NCI-H2227 treated with DMSO at 0.1 percent for 48 hours (cell line): ENCODE results near the gene ASMTL.
"Not testable (repeated sequence)": the region's sequence is repeated elsewhere in the genome, so short reads cannot be mapped to it uniquely, and the experiment has no call there.

Experiments
- DNase-seq: peaks from one replicate; lab custom pipeline; 2025; lab: John Stamatoyannopoulos, UW

Gene ASMTL

DNA sequence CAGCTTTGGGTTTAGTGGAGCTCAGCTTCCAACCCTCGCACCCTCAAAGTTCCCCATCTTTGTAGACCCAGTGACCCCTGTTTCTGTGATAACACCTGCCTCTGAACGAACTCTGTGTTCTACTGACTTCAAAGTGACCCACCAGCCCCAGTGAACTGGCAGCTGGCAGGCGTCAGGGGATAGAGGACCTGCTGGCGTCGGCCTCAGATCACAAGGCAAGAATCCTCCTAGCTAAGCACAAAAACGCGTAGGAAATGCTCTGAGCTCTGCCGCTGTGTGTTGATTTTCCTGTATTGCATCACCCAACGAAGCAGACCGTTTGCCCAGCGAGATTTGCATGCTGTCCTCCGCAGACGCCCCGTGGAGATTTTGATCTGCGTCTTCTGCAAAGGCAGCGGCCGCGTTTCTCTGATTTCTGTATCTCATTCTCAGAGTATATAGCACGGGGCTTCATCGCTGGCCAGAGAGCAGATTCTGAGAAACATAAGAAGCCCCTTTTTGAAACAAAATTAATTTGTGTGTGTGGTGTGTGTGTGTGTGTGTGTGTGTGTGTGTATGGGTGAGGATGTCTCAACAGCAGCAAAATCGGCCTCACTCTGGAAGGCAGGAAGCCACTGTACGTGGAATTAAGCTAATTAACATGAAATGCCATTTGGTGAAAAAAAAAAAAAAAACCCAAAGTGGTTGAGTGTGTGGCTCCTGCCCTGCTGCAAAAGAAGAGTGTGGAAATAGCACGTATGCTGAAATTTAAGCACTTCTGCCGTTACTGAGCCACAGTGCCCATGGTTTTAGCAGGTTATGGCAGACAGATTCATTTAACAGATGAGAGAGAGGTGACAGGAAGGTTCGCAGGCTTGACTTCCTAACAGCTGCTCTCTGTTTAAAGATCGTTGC, 29.2 kb upstream of the ASMTL start:
- no peak for DNase-seq

DNA sequence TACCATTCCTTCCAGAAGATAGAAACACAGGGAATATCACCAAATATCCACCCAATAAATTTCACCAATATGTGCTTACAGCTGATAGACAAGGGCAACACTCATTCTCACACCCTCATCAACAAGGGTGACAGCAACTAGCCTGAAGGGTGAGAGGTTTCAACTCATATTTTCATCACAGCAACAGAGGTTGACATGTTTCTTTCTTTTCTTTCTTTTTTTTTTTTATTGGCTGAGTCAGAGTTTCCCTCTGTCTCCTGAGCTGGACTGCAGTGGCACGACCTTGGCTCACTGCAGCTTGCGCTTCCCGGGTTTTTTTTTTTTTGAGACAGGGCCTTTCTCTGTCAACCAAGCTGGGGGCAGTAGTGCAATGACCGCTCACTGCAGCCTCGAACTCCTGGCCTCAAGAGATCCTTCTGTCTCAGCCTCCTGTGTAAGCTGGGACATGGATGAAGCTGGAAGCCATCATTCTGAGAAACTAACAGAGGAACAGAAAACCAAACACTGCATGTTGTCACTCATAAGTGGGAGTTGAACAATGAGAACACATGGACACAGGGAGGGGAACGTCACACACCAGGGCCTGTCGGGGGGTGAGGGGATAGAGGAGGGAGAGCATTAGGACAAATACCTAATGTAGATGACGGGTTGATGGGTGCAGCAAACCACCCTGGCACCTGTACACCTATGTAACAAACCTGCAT, 27.5 kb upstream of the ASMTL start:
- no peak for DNase-seq

DNA sequence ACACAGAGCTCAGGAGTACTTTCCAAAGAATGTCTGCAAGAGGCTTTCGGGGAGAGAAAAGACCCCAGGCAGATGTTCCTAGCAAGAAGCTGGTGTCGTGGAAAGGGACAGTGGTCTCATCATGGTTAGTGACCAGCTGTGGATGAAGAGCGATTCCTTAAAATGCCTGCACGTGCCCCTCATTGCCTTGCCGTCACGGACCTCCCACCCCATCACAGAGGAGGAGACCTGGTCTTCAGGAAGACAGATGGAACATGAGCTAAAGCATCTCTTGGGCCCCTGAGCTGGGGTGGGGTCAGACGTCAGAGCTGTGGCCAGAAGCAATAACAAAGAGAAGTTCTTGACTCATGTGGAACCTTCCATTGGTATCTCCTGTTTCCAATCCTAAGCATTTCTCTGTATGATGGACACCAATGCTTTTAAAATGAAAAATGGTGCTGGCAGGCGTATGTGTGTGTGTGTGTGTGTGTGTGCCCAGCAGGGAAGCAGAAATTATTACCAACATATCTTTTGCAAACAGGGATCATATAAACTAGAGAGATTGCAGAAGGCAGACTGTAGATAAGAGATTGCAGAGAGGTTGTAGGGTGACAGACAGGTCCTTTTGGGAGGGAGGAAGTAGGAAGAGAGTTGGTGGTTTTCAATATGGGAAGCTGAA, 25.2 kb upstream of the ASMTL start:
- DNase-seq = no peak

DNA sequence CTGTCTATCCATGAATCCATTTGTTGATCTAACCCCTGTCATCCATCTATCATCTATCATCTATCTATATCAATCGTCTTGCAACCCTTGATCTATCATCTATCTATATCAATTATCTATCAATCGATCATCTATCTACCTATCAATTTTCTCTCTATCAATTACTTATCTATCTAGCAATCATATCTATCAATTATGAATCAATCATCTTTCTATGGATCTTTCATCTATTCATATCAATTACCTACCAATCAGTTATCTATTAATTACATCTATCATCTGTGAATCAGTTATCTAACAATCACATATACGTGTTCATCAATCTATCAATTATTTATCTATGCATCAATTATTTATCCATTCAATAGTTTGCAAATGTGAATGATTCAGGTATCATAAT, 24.5 kb upstream of the ASMTL start:
- no peak for DNase-seq

DNA sequence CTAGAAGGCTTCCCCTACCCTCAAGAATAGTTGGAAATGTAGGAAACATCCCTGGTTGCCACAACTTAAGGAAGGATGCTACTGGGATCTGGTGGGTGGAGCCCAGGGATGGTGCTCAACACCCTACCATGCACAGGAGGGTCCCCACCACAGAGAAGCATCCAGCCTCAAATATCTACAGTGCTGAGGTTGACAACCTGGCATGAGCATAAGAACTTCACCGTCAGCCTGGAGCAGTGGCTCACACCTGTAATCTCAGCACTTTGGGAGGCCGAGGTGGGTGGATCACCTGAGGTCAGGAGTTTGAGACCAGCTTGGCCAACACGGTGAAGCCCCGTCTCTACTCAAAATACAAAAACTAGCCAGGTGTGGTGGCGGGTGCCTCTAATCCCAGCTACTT, 24.0 kb upstream of the ASMTL start:
- DNase-seq = no peak

DNA sequence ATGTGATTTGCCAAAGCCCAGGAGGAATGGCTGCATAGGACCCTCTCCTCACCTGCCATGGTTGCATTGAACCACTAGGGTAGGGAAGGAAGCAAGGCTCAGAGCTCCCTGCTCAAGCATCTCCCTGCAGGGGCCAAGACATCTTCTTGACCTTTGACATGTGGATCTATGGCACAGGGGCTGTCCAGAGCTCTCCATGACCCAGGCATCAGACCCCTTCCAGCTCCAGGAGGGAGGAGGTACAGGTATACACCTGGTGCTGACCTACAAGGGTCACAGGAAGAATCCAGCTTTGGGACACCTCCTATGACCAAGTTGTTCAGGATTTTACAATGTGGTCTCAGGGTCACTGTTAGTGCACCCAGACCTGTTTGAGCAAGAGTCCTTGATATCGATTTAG, 23.2 kb upstream of the ASMTL start:
- DNase-seq = no peak

DNA sequence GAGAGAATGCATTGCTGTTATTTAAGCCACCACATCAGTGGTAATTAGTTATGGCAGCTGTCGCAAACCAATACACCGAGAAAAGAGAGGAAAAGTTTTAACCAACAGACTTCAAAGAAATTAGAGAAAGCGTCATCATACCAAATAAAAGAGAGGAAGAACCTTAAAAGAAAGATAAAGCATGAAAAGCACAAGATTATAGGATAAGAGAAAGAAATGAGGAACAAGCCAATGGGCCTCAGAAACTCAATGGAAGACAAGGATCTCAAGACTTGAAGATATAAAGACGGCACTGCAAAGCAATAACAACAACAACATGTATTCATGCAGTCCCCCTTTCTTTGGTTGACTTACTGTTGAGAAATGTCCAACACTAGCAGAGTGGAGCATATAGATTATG, 22.8 kb upstream of the ASMTL start:
- DNase-seq = no peak

DNA sequence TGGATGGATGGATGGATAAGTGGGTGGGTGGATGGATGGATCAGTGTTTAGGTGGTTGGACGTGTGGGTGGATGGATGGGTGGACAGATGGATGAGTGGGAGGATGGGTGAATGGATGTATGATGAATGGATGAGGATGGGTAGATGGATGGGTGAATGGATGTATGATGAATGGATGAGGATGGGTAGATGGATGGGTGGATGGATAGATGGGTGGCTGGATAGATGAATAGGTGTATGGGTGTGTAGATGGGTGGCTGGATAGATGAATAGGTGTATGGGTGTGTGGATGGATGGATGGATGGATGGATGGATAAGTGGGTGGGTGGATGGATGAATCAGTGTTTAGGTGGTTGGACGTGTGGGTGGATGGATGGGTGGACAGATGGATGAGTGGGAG, 21.9 kb upstream of the ASMTL start:
- DNase-seq = not testable (repeated sequence)

DNA sequence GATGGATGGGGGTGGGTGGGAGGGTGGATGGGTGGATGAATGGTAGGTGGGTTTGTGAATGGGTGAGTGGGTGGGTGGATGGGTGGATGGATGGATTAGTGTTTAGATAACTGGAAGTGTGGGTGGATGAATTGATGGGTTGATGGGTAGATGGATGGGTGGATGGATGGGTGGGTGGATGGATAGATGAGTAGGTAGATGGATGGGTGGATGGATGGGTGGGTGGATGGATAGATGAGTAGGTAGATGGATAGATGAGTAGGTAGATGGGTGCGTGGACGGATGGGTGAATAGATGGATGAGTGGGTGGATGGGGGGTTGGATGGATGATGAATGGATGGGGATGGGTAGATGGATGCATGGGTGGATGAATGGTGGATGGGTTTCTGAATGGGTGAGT, 20.3 kb upstream of the ASMTL start:
- no peak for DNase-seq

DNA sequence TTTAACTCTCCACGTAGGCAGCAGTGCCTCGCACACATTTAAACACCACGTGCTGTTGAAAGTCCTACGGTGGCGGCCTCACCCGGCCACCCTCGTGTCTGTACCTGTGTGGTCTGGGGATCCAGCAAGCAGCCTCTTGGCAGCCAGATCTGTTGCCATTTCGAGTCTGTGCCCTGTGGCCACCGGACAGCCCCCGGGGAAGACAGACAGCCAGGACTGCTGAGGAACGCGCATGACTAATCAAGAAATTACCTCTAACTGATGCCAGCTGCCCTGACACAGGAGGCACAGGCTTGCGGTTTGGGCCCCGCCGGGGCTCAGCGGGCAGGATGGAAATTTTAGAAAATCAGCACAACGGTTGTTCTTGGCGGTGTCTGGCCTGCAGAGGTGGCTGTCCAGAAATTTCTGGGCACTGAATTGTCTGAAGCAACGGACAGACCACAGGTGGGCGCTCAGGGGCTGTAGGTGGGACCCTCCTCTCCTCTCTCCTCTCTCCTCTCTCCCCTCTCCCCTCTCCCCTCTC, 15.6 kb upstream of the ASMTL start:
- no peak for DNase-seq

DNA sequence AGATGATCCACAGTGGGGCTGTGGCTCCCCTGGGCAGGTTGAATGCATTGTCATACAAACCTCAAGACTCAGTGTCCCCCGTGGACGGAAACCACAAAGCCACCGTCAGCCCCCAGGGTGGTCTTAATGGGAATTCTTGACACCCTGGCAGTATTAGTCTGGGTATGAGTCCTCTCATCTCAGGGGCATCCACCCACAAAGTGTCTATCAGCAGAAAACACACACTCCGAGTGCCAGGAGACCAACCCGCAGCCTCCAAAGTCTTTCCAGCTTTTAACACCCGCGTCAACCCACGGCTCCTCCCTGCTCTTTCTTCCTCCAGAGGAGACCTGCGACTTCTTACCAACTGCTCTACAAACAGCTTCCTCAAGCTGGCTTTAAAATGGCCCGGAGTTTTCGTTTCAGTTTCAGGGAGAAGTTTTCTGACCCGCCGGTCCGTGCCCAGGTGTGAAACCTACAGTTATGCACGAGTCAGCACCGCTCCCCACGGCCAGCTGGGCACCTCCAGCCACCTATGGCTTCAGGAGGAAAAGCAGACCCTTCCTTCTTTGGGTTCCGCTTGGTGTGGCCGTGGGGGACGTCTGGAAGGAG, 14.4 kb upstream of the ASMTL start:
- no peak for DNase-seq

DNA sequence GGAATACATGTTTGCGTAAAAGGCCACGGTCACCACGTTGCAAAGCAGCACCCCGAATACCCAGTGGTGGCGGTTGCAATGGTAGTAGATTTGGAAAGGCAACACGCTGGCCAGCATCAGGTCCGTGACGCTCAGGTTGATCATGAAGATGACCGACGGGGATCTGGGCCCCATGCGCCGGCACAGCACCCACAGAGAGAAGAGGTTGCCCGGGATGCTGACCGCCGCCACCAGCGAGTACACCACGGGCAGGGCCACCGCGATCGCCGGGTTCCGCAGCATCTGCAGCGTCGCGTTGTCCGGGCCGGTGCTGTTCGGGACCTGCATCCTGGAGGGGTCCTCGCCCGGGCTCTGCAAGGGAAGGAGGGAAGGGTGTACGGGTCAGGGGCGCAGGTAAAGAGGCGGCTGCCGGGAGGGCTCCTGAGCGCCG, 13.5 kb upstream of the ASMTL start:
- DNase-seq = no peak

DNA sequence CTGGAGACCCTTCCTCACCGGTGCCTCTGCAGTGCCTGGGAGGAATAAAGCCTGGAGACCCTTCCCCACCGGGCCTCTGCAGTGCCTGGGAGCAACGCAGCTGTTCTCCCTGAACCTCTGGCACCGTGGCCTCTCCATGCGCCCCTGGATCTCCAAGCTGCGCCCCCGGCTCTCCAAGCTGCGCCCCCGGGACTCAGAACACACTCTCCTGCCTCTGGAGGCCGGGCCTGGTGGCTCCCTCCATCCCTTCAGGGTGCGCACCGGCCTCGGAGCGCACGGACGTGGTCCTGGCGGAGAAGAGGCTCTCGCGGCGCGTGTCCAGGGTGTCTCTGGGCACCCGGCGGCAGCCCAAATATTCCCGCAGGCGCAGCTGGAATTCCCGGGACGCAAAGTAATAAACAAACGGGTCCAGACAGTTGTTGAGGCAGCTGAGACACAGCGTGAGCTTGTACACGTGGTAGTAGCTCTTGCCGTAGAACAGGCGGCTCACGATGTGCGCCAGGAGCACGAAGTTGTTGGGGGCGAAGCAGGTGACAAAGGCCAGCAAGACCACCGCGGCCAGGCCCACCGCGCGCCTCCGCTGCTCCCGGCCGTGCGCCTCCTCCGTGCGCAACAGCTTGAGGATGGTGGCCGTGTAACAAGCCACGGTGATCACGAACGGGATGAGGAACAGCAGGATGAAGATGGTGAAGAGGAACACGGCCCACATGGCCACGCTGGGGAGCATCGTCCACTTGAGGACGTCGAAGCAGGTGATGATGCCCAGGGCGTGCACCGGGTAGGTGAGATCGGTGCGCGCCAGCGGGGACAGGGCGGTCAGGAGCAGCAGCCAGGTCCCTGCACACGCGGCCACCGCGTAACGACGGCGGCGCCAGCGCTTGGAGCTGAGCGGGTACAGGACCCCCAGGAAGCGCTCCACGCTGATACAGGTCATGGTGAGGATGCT, 12.8 kb upstream of the ASMTL start:
- no peak for DNase-seq

DNA sequence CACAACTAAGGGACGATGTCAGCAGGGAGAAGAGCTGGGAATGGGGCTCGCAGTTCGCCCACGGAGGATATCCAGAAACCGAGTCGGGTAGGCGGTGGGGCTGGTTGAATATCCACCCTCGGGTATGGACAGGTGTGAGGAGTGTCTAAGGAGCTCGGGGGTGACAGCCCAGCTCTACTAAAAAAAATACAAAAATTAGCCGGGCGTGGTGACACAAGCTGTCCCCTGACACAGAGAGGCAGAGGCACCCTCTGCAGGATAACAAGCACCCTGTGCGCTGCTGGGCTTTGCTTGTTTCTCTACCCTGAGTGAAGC, 12.2 kb upstream of the ASMTL start:
- DNase-seq = no peak

DNA sequence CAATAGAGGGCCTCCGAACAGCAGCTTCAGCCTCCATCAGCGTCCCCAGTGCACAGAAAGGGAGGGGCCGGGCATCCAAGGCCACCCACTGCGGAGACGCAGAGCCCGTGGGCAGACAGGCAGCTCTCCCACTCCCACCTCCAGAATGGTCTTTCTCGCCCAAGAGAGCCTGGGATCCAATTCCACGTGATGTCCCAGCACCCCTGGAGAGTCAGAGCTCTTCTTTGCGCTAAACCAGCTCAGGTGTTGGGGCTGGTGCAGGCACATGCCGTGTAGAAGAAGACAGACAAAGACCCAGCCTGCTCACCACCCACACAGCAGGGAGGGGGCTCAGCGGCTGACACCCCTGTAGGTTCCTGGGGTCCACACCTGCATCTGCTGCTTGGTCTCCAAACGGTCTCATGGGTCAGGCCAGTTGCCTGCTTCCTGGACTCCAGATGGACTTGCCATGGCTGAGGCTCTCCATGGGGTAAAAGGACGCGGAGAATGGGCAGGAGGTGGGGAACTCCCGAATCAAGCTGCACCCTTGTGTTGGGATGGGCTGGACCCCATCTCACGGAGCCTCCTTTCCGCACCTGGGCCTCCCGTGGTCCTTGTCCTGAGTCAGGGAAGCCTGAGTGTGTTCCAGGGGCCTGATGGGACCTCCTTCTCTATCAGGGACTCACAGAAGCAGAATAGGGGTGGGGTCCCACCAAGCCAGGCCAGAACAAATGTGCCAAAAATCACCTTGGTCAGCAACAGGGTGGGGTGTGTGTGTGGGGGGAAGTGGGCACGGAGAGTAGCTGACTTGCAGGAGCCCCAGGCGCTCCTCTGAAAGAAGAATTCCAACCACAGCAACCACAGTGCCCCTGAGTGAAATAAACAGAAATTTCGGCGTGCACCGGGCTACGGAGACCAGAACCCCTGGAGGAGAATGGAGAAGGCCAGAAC, 11.6 kb upstream of the ASMTL start:
- no peak for DNase-seq

DNA sequence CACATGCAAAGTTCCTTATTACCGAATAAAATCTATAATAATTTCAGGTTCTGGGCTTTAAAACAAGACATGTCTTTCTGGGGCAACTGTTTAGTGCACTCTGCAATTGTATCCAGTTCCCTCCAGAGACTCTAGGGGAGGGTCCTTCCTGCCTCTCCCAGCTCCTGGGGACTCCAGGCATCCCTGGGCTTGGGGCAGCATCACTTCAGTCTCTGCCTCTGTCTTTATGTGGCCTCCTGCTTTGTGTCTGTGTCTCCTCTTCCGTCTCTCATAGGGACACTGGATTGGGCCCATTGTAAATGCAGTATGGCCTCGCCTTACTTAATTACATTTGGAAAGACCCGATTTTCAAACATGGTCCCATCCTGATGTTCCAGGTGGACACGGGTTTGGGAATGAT, 10.9 kb upstream of the ASMTL start:
- no peak for DNase-seq

DNA sequence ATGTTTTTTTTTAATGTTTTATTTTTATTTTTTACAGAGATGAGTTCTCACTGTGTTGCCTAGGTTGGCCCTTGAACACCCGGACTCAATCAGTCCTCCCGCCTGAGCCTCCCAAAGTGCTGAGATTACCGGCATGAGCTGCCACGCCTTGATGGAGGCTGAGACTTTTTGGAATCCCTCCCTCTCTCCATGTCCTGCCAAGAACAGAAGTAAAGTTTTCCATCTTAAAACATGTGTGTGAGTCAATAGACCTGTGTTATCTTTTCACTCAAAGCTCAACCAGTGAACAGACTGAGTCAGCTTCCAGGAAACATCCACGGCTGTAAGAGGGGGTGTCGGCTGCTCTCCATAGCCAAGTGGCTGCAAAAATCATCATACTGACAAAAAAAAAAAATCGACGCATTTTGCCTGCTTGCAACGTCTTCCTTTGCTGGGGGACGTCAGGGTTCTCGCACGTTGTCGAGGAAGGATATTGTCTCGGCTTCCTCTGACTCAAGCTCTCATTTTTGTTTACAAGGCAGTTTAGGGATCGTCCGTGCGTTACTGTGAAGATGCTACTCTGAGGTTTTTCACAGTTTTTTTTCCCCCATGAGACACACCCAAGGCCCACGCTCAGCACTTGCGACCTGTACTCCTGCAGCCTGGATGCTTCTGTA, 10.0 kb upstream of the ASMTL start:
- DNase-seq = no peak

DNA sequence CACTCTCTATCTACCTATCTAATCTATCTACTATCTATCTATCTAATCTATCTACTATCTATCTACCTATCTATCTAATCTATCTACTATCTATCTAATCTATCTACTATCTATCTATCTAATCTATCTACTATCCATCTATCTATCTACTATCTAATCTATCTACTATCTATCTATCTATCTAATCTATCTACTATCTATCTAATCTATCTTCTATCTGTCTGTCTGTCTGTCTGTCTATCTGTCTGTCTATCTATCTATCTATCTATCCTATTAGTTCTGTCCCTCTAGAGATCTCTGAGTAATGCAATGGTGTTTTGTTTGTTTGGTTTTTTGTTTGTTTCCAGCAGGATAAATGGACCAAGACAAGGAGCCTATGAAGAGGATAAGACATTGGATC, 9.4 kb upstream of the ASMTL start:
- no peak for DNase-seq

DNA sequence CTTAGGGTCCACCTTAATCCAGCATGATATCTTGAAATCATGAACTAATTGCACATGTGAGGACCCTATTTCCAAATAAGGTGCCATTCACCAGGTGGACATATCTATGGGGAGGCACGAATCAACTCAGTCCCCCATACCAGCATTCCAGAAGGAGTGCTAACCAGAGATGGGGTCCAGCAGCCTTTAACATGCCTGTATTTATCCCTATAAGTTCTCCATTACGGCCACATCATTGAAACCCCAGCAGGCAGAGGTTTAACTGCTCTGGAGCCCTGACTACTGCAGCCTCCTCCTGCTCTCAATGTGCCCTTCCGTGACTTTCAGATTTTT, 3.2 kb upstream of the ASMTL start:
- no peak for DNase-seq
